ENCODE data around the gene NTN1.
A peak's percentile ranks its signal among the peaks of the same experiment; 100 is the strongest.

NTN1 gene

GRCh38 chr17:9054126-9054975 is 33.0 kb downstream of the NTN1 start:
- DNase-seq (ENCODE audit: low read depth in 1 of 2, low spot score in 1 of 2) = peak in 1 of 2 experiments; percentile 84
- TF ChIP-seq JUND (IDR thresholded peaks at IDR 0.05; ENCODE audit: low read depth) = no peak
- in situ Hi-C loops (cut with HindIII; ENCODE audit: low pct_unique_long_range_greater_than_20kb, low sequenced_read_pairs) = no loop called here

- TF ChIP-seq JUND (IDR thresholded peaks at IDR 0.05; ENCODE audit: low read depth) = no peak
- in situ Hi-C loops (cut with HindIII; ENCODE audit: low pct_unique_long_range_greater_than_20kb, low sequenced_read_pairs) = no loop called here
- no peak for DNase-seq (ENCODE audit: low read depth in 1 of 2, low spot score in 1 of 2)
These were observed 34.0 kb downstream of the NTN1 start for GRCh38 chr17:9055281-9055680.

GRCh38 chr17:9056566-9056965 is 35.3 kb downstream of the NTN1 start:
- TF ChIP-seq JUND (IDR thresholded peaks at IDR 0.05; ENCODE audit: low read depth) = no peak
- no peak for DNase-seq (ENCODE audit: low read depth in 1 of 2, low spot score in 1 of 2)
- in situ Hi-C loops (cut with HindIII; ENCODE audit: low pct_unique_long_range_greater_than_20kb, low sequenced_read_pairs) = no loop called here

GRCh38 chr17:9057310-9057709 is 36.0 kb downstream of the NTN1 start:
- no peak for DNase-seq (ENCODE audit: low read depth in 1 of 2, low spot score in 1 of 2)
- in situ Hi-C loops (cut with HindIII; ENCODE audit: low pct_unique_long_range_greater_than_20kb, low sequenced_read_pairs) = no loop called here
- no peak for TF ChIP-seq JUND (IDR thresholded peaks at IDR 0.05; ENCODE audit: low read depth)

- in situ Hi-C loops (cut with HindIII; ENCODE audit: low pct_unique_long_range_greater_than_20kb, low sequenced_read_pairs) = no loop called here
These were observed 41.1 kb downstream of the NTN1 start for GRCh38 chr17:9062399-9062902.

GRCh38 chr17:9064311-9064834 is 43.1 kb downstream of the NTN1 start:
- DNase-seq (ENCODE audit: low read depth in 1 of 2, low spot score in 1 of 2) = no peak
- in situ Hi-C loops (cut with HindIII; ENCODE audit: low pct_unique_long_range_greater_than_20kb, low sequenced_read_pairs) = no loop called here
- no peak for TF ChIP-seq JUND (IDR thresholded peaks at IDR 0.05; ENCODE audit: low read depth)

More at GRCh38 chr17:9062399-9062902, 41.1 kb downstream of the NTN1 start:
- DNase-seq (ENCODE audit: low read depth in 1 of 2, low spot score in 1 of 2) = no peak
- TF ChIP-seq JUND (IDR thresholded peaks at IDR 0.05; ENCODE audit: low read depth) = no peak

- DNase-seq (ENCODE audit: low read depth in 1 of 2, low spot score in 1 of 2) = no peak
- TF ChIP-seq JUND (IDR thresholded peaks at IDR 0.05; ENCODE audit: low read depth) = no peak
- in situ Hi-C loops (cut with HindIII; ENCODE audit: low pct_unique_long_range_greater_than_20kb, low sequenced_read_pairs) = no loop called here
These were observed 49.7 kb downstream of the NTN1 start for GRCh38 chr17:9071016-9071415.

- no peak for DNase-seq (ENCODE audit: low read depth in 1 of 2, low spot score in 1 of 2)
- TF ChIP-seq JUND (IDR thresholded peaks at IDR 0.05; ENCODE audit: low read depth) = no peak
- in situ Hi-C loops (cut with HindIII; ENCODE audit: low pct_unique_long_range_greater_than_20kb, low sequenced_read_pairs) = no loop called here
These were observed 50.6 kb downstream of the NTN1 start for GRCh38 chr17:9071811-9072498.

GRCh38 chr17:9072696-9073339 is 51.5 kb downstream of the NTN1 start:
- TF ChIP-seq JUND (IDR thresholded peaks at IDR 0.05; ENCODE audit: low read depth) = no peak
- in situ Hi-C loops (cut with HindIII; ENCODE audit: low pct_unique_long_range_greater_than_20kb, low sequenced_read_pairs) = no loop called here
- DNase-seq (ENCODE audit: low read depth in 1 of 2, low spot score in 1 of 2) = no peak

- TF ChIP-seq JUND (IDR thresholded peaks at IDR 0.05; ENCODE audit: low read depth) = no peak
- in situ Hi-C loops (cut with HindIII; ENCODE audit: low pct_unique_long_range_greater_than_20kb, low sequenced_read_pairs) = no loop called here
- no peak for DNase-seq (ENCODE audit: low read depth in 1 of 2, low spot score in 1 of 2)
These were observed 52.8 kb downstream of the NTN1 start for GRCh38 chr17:9074131-9074530.

GRCh38 chr17:9079461-9080103 is 58.3 kb downstream of the NTN1 start:
- no peak for DNase-seq (ENCODE audit: low read depth in 1 of 2, low spot score in 1 of 2)
- TF ChIP-seq JUND (IDR thresholded peaks at IDR 0.05; ENCODE audit: low read depth) = no peak
- in situ Hi-C loops (cut with HindIII; ENCODE audit: low pct_unique_long_range_greater_than_20kb, low sequenced_read_pairs) = no loop called here

GRCh38 chr17:9080296-9080914 is 59.1 kb downstream of the NTN1 start:
- TF ChIP-seq JUND (IDR thresholded peaks at IDR 0.05; ENCODE audit: low read depth) = no peak
- DNase-seq (ENCODE audit: low read depth in 1 of 2, low spot score in 1 of 2) = no peak
- in situ Hi-C loops (cut with HindIII; ENCODE audit: low pct_unique_long_range_greater_than_20kb, low sequenced_read_pairs) = no loop called here
